Smooth muscle cell (in vitro differentiated cells): ENCODE data around the gene UBASH3A. TPM values are rescaled to one million over a fixed set of nuclear protein-coding genes. Genes with fewer than 3 reads are reported as not detected.

Experiments used
- DNase-seq: peaks from one replicate; lab custom pipeline; 2025; ENCODE audit not compliant: unreplicated experiment; lab: John Stamatoyannopoulos, UW
- H2AFZ ChIP-seq: fragments of 200-600 bp; sonication (generic); 2 replicates; pipeline ENCODE4 v1.6.0; 2016; ENCODE audit warnings: antibody characterized with exemption, low read depth, mild to moderate bottlenecking
- H3F3A ChIP-seq: fragments of 200-600 bp; sonication (generic); 2 replicates; pipeline ENCODE4 v1.6.0; 2017; ENCODE audit warnings: antibody characterized with exemption, low read depth
- H3K27ac ChIP-seq: fragments of 200-600 bp; sonication (generic); 2 replicates; pipeline ENCODE4 v1.5.1; 2016; ENCODE audit warnings: low read depth, mild to moderate bottlenecking
- H3K27me3 ChIP-seq: fragments of 200-600 bp; sonication (generic); 2 replicates; pipeline ENCODE4 v1.6.1; 2016; ENCODE audit warnings: low read depth, mild to moderate bottlenecking
- H3K36me3 ChIP-seq: fragments of 200-600 bp; sonication (generic); 2 replicates; pipeline ENCODE4 v1.5.1; 2016; ENCODE audit warnings: low read depth
- H3K4me1 ChIP-seq: fragments of 200-600 bp; sonication (generic); 2 replicates; pipeline ENCODE4 v1.5.1; 2016; ENCODE audit warnings: low read depth
- H3K4me2 ChIP-seq: fragments of 200-600 bp; sonication (generic); 2 replicates; pipeline ENCODE4 v1.6.0; 2016; ENCODE audit warnings: mild to moderate bottlenecking
- H3K4me3 ChIP-seq: fragments of 200-600 bp; sonication (generic); 2 replicates; pipeline ENCODE4 v1.5.1; 2016; ENCODE audit warnings: mild to moderate bottlenecking
- H3K79me2 ChIP-seq: fragments of 200-600 bp; sonication (generic); 2 replicates; pipeline ENCODE4 v1.6.0; 2016; ENCODE audit warnings: low read depth, mild to moderate bottlenecking
- H3K9ac ChIP-seq: fragments of 200-600 bp; sonication (generic); 2 replicates; pipeline ENCODE4 v1.6.0; 2016; ENCODE audit warnings: low read depth
- H3K9me3 ChIP-seq: fragments of 200-600 bp; sonication (generic); replicated peaks from 2 replicates; pipeline ENCODE4 v1.5.1; 2016; ENCODE audit warnings: low read depth
- H4K20me1 ChIP-seq: fragments of 200-600 bp; sonication (generic); 2 replicates; pipeline ENCODE4 v1.6.0; 2016; ENCODE audit warnings: low read depth
- WGBS: methylation state at CpG from one replicate; pipeline ENCODE4 v1.1.7; 2016; ENCODE audit warnings: low lambda C conversion rate; 5-methylcytosine and 5-hydroxymethylcytosine counted together
- polyA plus RNA-seq: library from polyadenylated mRNA; unstranded; fragments of >200 nt; fragmentation: Nextera tagmentation; extraction: Ambion mirVana; gene quantifications from 2 replicates; pipeline ENCODE4 v1.2.1, GENCODE V29; 2016
- total RNA-seq: library from RNA; depleted of rRNA; stranded (reverse); fragments of >200 nt; gene quantifications from 2 replicates; pipeline ENCODE4 v1.2.3, GENCODE V29; 2014
- TF ChIP-seq, protein P1 (sequence below): fragments of 200-600 bp; sonication (generic); IDR thresholded peaks from 2 replicates; pipeline ENCODE4 v1.5.1; 2017; ENCODE audit warnings: borderline replicate concordance, mild to moderate bottlenecking, antibody characterized with exemption; ENCODE audit not compliant: insufficient read depth, poor library complexity, severe bottlenecking

The UBASH3A gene
- total and polyA plus RNA-seq, 2 experiments from 2014 or later = not detected

DNA sequence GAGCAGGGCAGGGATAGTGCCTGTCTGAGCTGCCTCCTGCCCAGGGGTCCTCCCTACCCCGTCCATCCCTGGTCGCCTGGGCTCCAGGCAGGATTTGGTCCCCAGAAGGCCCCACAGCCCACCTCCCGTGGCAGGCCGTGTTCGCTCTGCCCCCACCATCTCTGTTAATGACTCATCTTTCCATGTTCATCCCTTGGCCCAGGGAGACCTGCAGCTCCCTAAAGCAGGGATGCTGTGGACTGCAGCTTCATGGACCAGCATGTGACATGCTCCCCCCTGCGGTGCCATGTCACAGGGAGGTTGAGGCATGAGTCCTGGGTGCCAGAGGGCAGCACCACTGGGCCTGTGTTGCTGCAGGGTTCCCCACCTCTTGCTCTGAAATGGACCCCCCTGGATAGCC is 26.8 kb downstream of the UBASH3A start:
- Histone ChIP-seq H2AFZ (no peak overlapping the region), H3K4me2 (no peak overlapping the region), H3K36me3 (no peaks in the 10 kb centered on the region), H3K27me3 (peaks cover 4% of the 10 kb centered on the region), H3K79me2 (no peaks in the 10 kb centered on the region), H3F3A (no peaks in the 10 kb centered on the region), H3K9me3 (no peaks in the 10 kb centered on the region), H3K4me1 (no peaks in the 10 kb centered on the region), H3K27ac (no peak overlapping the region), H4K20me1 (no peaks in the 10 kb centered on the region), H3K9ac (no peak overlapping the region), H3K4me3 (no peak overlapping the region)
- DNase-seq = no peak
- TF ChIP-seq, protein P1, sequence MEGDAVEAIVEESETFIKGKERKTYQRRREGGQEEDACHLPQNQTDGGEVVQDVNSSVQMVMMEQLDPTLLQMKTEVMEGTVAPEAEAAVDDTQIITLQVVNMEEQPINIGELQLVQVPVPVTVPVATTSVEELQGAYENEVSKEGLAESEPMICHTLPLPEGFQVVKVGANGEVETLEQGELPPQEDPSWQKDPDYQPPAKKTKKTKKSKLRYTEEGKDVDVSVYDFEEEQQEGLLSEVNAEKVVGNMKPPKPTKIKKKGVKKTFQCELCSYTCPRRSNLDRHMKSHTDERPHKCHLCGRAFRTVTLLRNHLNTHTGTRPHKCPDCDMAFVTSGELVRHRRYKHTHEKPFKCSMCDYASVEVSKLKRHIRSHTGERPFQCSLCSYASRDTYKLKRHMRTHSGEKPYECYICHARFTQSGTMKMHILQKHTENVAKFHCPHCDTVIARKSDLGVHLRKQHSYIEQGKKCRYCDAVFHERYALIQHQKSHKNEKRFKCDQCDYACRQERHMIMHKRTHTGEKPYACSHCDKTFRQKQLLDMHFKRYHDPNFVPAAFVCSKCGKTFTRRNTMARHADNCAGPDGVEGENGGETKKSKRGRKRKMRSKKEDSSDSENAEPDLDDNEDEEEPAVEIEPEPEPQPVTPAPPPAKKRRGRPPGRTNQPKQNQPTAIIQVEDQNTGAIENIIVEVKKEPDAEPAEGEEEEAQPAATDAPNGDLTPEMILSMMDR = no peak
- 82% methylated on average over 6 of the region's 6 CpGs for WGBS

DNA sequence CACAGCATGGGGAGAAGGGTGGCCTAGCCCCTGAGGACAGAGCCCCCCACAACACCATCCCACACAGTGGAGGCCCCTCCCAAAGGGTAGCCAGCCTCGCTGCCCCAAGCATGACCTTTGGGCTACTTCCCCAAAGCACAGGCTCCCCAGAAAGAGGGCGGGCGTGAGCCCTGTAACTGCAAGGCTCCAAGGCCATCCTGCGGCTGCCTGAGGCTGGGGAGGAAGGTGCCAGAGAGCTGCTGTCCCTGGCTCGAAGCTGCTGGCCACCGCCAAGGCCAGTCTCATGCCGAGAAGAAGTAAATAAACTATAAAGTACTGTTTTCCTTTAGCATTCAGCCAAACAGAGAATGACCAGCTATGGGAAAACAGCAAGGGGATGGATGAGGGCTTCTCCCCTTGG is 27.5 kb downstream of the UBASH3A start:
- no peaks in the 10 kb centered on the region for H3K79me2 ChIP-seq
- TF ChIP-seq, protein P1 = no peak

DNA sequence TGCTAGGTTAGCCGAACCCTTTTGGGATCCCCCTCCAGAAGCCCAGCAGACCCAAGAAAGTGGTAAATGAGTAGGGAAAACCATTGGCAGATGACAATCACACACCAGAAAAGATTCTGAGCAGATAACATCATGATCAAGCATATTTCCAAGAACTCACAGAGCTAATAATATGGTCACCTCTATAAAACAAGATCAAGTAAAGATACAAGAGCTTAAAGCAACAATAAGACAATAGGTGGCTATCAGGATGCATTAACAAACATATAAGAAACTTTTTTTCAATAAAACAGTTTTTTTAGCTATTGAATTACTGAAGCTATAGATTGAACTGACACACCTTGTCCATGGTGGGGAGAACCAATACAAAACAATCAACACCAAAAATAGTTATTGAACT is 29.0 kb downstream of the UBASH3A start:
- Histone ChIP-seq H3K27ac (no peak overlapping the region), H4K20me1 (no peaks in the 10 kb centered on the region), H3K9ac (no peak overlapping the region), H3K79me2 (no peaks in the 10 kb centered on the region), H3K27me3 (no peaks in the 10 kb centered on the region), H3F3A (no peaks in the 10 kb centered on the region), H3K36me3 (no peaks in the 10 kb centered on the region), H3K9me3 (no peaks in the 10 kb centered on the region), H2AFZ (no peak overlapping the region), H3K4me3 (no peak overlapping the region), H3K4me1 (no peaks in the 10 kb centered on the region), H3K4me2 (no peak overlapping the region)
- TF ChIP-seq, protein P1 = no peak
- no peak for DNase-seq
- 70% methylated on average over 1 of the region's 1 CpG for WGBS

More for the DNA sequence above, 27.5 kb downstream of the UBASH3A start:
- Histone ChIP-seq H4K20me1 (no peaks in the 10 kb centered on the region), H3K9me3 (no peaks in the 10 kb centered on the region), H3K4me3 (no peak overlapping the region), H2AFZ (no peak overlapping the region), H3K27me3 (no peaks in the 10 kb centered on the region), H3F3A (no peaks in the 10 kb centered on the region), H3K4me1 (no peaks in the 10 kb centered on the region), H3K36me3 (no peaks in the 10 kb centered on the region), H3K4me2 (no peak overlapping the region), H3K27ac (no peak overlapping the region), H3K9ac (no peak overlapping the region)
- DNase-seq = no peak
- 72% methylated on average over 7 of the region's 7 CpGs for WGBS

DNA sequence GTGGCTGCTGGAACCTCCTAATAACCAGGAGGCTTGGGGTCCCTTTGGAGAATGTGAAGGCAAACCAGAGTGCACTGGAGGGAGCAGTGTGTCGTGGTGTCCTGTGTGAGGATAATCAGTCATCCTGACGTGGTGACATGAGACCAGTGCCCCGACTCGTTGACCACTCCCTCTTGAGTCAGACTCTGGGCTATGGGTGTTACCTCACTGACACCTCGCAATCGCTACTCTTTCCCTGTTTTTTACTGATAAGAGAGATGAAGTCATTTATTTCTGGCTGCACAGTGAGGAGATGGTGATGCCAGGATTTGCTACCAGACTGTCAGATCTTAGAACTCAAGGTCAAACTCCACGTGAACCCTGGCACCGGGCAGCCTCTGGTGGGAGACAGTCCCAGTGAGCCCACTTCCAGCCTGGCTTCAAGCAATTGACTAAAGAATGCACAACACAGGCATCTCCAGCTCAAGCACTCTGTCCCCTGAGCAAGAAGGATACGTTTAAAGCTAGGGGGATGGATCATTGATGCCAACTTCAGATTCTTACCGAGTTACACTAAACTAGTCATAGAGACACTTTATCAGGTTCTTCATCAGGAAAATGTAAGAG is 30.3 kb downstream of the UBASH3A start:
- H3K36me3 ChIP-seq = no peaks in the 10 kb centered on the region
- no peaks in the 10 kb centered on the region for H3K4me1 ChIP-seq
- no peak overlapping the region for H3K4me2 ChIP-seq
- H3K79me2 ChIP-seq = no peaks in the 10 kb centered on the region
- H2AFZ ChIP-seq = no peak overlapping the region
- 60% methylated on average over 10 of the region's 10 CpGs for WGBS
- H4K20me1 ChIP-seq = no peaks in the 10 kb centered on the region
- H3F3A ChIP-seq = no peaks in the 10 kb centered on the region
- H3K9me3 ChIP-seq = no peaks in the 10 kb centered on the region
- H3K4me3 ChIP-seq = no peak overlapping the region
- no peak overlapping the region for H3K27ac ChIP-seq
- TF ChIP-seq, protein P1 = no peak
- no peak for DNase-seq
- no peaks in the 10 kb centered on the region for H3K27me3 ChIP-seq
- H3K9ac ChIP-seq = no peak overlapping the region
